HEK293 (cell line): ENCODE results near the gene SH3GLB2.

ENCODE experiments used
- BCL11A ChIP-seq: fragments of 450-650 bp; formaldehyde crosslinking; IDR thresholded peaks from 2 replicates; pipeline ENCODE4 v1.5.1; 2016; ENCODE audit warnings: low read depth, missing biosample characterization, missing genetic modification characterization
- YY1 ChIP-seq: fragments of 450-650 bp; formaldehyde crosslinking; IDR thresholded peaks from 2 replicates; pipeline ENCODE4 v1.5.1; 2018; ENCODE audit warnings: missing biosample characterization, missing genetic modification characterization
- ZNF274 ChIP-seq, 2 experiments: fragments of 200-500 bp in 1 of 2; fragments of 450-650 bp in 1 of 2; sonication (Bioruptor generic) in 1 of 2; formaldehyde crosslinking in 1 of 2; IDR thresholded peaks; 2 replicates each; pipeline versions ENCODE4 v1.5.1 to v1.6.1; 2014 to 2016; ENCODE audit warnings: borderline replicate concordance in 1 of 2, inconsistent platforms in 1 of 2, low read length in 1 of 2, missing biosample characterization in 1 of 2, missing genetic modification characterization in 1 of 2
- TF ChIP-seq, protein P1 (sequence below): fragments of 450-650 bp; formaldehyde crosslinking; IDR thresholded peaks from 2 replicates; pipeline ENCODE4 v1.5.1; 2016; ENCODE audit warnings: missing biosample characterization, missing genetic modification characterization
- TF ChIP-seq, protein P2 (sequence below): sonication (generic); formaldehyde crosslinking; IDR thresholded peaks from 2 replicates; pipeline ENCODE4 v1.8.1; 2022; ENCODE audit warnings: mild to moderate bottlenecking, moderate library complexity, missing genetic modification reagents
- TF ChIP-seq, protein P3 (sequence below): fragments of 450-650 bp; formaldehyde crosslinking; IDR thresholded peaks from 2 replicates; pipeline ENCODE4 v1.5.1; 2016; ENCODE audit warnings: missing biosample characterization, missing genetic modification characterization
- TF ChIP-seq, protein P4 (sequence below): fragments of 450-650 bp; formaldehyde crosslinking; IDR thresholded peaks from 2 replicates; pipeline ENCODE4 v1.5.1; 2016; ENCODE audit warnings: missing biosample characterization, missing genetic modification characterization

DNA sequence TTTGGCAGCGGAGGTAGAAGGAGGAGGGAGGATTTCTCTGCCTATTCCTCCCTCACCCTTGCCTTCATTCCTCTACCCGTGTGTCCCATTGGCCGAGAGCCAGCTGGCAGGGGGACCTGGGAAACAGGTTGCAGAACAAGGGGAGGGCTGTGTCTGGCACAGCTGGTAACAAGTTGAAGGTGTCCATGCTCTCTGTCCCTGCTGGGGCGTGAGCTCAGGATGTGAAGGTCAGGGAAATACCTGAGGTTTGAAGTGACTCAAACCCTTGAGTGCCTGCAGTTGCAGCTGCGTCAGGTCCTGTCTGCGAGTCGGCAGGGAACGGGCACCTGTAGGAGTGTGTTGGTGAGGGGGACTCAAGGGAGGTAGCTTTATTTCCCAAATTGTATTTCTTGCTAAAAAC is 24.5 kb upstream of the SH3GLB2 start:
- TF ChIP-seq ZNF274 (IDR thresholded peaks at IDR 0.05; ENCODE audit: low read length) = no peak
- no peak for TF ChIP-seq ZNF274 (tag by site-specific recombination; IDR thresholded peaks at IDR 0.05; ENCODE audit: borderline replicate concordance)
- TF ChIP-seq BCL11A = no peak
- TF ChIP-seq, protein P1, sequence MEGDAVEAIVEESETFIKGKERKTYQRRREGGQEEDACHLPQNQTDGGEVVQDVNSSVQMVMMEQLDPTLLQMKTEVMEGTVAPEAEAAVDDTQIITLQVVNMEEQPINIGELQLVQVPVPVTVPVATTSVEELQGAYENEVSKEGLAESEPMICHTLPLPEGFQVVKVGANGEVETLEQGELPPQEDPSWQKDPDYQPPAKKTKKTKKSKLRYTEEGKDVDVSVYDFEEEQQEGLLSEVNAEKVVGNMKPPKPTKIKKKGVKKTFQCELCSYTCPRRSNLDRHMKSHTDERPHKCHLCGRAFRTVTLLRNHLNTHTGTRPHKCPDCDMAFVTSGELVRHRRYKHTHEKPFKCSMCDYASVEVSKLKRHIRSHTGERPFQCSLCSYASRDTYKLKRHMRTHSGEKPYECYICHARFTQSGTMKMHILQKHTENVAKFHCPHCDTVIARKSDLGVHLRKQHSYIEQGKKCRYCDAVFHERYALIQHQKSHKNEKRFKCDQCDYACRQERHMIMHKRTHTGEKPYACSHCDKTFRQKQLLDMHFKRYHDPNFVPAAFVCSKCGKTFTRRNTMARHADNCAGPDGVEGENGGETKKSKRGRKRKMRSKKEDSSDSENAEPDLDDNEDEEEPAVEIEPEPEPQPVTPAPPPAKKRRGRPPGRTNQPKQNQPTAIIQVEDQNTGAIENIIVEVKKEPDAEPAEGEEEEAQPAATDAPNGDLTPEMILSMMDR (tag by site-specific recombination) = no peak
- TF ChIP-seq, protein P2, sequence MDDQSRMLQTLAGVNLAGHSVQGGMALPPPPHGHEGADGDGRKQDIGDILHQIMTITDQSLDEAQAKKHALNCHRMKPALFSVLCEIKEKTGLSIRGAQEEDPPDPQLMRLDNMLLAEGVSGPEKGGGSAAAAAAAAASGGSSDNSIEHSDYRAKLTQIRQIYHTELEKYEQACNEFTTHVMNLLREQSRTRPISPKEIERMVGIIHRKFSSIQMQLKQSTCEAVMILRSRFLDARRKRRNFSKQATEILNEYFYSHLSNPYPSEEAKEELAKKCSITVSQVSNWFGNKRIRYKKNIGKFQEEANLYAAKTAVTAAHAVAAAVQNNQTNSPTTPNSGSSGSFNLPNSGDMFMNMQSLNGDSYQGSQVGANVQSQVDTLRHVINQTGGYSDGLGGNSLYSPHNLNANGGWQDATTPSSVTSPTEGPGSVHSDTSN (CRISPR knock-in tag) = no peak
- TF ChIP-seq YY1 (tag by site-specific recombination) = no peak
- TF ChIP-seq, protein P3, sequence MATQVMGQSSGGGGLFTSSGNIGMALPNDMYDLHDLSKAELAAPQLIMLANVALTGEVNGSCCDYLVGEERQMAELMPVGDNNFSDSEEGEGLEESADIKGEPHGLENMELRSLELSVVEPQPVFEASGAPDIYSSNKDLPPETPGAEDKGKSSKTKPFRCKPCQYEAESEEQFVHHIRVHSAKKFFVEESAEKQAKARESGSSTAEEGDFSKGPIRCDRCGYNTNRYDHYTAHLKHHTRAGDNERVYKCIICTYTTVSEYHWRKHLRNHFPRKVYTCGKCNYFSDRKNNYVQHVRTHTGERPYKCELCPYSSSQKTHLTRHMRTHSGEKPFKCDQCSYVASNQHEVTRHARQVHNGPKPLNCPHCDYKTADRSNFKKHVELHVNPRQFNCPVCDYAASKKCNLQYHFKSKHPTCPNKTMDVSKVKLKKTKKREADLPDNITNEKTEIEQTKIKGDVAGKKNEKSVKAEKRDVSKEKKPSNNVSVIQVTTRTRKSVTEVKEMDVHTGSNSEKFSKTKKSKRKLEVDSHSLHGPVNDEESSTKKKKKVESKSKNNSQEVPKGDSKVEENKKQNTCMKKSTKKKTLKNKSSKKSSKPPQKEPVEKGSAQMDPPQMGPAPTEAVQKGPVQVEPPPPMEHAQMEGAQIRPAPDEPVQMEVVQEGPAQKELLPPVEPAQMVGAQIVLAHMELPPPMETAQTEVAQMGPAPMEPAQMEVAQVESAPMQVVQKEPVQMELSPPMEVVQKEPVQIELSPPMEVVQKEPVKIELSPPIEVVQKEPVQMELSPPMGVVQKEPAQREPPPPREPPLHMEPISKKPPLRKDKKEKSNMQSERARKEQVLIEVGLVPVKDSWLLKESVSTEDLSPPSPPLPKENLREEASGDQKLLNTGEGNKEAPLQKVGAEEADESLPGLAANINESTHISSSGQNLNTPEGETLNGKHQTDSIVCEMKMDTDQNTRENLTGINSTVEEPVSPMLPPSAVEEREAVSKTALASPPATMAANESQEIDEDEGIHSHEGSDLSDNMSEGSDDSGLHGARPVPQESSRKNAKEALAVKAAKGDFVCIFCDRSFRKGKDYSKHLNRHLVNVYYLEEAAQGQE (tag by site-specific recombination) = no peak
- TF ChIP-seq, protein P4, sequence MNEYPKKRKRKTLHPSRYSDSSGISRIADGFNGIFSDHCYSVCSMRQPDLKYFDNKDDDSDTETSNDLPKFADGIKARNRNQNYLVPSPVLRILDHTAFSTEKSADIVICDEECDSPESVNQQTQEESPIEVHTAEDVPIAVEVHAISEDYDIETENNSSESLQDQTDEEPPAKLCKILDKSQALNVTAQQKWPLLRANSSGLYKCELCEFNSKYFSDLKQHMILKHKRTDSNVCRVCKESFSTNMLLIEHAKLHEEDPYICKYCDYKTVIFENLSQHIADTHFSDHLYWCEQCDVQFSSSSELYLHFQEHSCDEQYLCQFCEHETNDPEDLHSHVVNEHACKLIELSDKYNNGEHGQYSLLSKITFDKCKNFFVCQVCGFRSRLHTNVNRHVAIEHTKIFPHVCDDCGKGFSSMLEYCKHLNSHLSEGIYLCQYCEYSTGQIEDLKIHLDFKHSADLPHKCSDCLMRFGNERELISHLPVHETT (tag by site-specific recombination) = no peak
